Stimulated activated memory B cell treated with anti-CD40 and anti-IgM and Interleukin-4, amounts not matched to agents 10 μg/mL and 1 μg/mL and 100 μg/mL, for 72 hours (primary cell): Measurements from ENCODE around the gene ZCCHC2.

Source experiments
- ATAC-seq: fragments of 150-1000 bp; cut with Tn5 transposase; 2 replicates; pipeline ENCODE4 v1.10.0; 2021
- H3K27ac Mint-ChIP-seq: one replicate; pipeline ENCODE4 v1.8.0; 2022; ENCODE audit warnings: mild to moderate bottlenecking, mixed read lengths
- H3K27me3 Mint-ChIP-seq: one replicate; pipeline ENCODE4 v1.8.0; 2022; ENCODE audit warnings: mixed read lengths
- H3K36me3 Mint-ChIP-seq: one replicate; pipeline ENCODE4 v1.8.0; 2022; ENCODE audit warnings: mixed read lengths
- H3K4me1 Mint-ChIP-seq: one replicate; pipeline ENCODE4 v1.8.0; 2022; ENCODE audit warnings: mixed read lengths
- H3K4me3 Mint-ChIP-seq: one replicate; pipeline ENCODE4 v1.8.0; 2022; ENCODE audit warnings: mild to moderate bottlenecking, moderate library complexity, mixed read lengths
- H3K9me3 Mint-ChIP-seq: one replicate; pipeline ENCODE4 v1.8.0; 2022; ENCODE audit warnings: mixed read lengths

Gene ZCCHC2

DNA sequence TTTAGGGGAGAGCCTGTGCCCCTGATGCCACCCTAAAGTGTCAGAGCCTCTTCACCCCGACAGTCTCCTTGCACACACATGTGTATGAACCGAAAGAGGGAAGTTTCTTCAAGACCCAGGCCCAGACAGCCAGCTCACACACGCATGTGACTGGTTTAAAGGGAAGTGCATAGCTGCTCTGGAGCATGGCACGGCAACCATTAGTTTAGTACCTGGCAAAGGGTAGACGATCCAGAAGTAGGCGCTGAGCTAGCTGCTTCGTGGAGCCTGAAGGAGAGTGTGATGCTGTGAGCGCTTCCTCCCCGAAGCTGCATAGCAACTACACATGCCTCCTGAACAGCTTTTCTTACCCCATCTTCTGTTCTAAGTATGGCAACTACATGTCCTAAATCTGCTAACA lies 91.7 kb downstream of the ZCCHC2 start:
- no peak for ATAC-seq
- Mint-ChIP-seq H3K4me3 (no peak overlapping the region), H3K36me3 (no peaks in the 10 kb centered on the region), H3K27ac (no peak overlapping the region), H3K27me3 (peaks cover 34% of the 10 kb centered on the region), H3K9me3 (no peaks in the 10 kb centered on the region), H3K4me1 (peaks cover 14% of the 10 kb centered on the region)

DNA sequence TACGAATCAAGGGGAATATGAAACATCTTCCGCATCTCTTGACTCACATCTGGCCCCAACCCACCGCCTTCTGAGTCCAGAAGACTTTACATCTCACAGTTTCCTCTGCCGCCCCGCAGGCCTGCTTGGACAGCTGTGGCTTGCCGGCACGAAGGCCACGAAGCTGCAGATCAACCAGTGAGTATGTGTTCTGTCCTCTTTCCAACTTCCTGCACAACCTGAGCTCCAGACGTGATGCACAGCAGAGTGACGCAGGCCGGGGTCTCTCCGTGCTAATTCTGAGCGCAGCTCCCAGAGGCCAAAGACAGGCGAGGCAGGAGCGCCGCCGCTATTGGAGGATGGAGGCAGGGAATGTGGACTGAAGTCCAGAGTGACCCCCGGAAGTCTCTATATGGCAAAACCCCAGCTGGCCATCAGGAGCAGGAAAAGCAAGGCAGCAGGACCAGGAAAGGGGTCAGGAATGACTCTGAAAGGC lies 93.5 kb downstream of the ZCCHC2 start:
- Mint-ChIP-seq H3K4me3 (no peak overlapping the region), H3K9me3 (no peaks in the 10 kb centered on the region), H3K36me3 (no peaks in the 10 kb centered on the region), H3K27ac (no peak overlapping the region), H3K4me1 (peaks cover 14% of the 10 kb centered on the region), H3K27me3 (peaks cover 37% of the 10 kb centered on the region)
- ATAC-seq: no peak

- no peaks in the 10 kb centered on the region for H3K36me3 Mint-ChIP-seq
- H3K27me3 Mint-ChIP-seq: peaks cover 37% of the 10 kb centered on the region
- no peaks in the 10 kb centered on the region for H3K9me3 Mint-ChIP-seq
- no peak overlapping the region for H3K27ac Mint-ChIP-seq
- peaks cover 5% of the 10 kb centered on the region for H3K4me1 Mint-ChIP-seq
- no peak for ATAC-seq
- no peak overlapping the region for H3K4me3 Mint-ChIP-seq
These were observed 95.2 kb downstream of the ZCCHC2 start for GRCh38 chr18:62617793-62618591.

DNA sequence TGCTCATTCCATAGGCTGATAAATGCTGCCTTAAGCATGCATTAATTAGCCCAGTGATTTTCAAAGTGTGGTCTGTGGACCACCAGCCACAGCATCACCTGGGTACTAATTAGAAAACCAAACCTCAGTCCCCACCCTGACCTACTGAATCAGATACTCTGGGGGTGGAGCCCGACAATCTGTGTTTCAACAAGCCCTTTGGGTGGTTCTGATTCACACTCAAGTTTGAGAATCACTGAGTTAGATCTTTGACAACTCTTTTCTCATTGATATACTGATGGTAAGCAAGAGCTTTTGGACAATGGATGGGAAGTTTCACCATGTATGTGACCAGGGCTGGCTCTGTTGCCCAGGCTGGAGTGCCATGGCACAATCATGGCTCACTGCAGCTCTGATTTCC lies 95.9 kb downstream of the ZCCHC2 start:
- Mint-ChIP-seq H3K36me3 (no peaks in the 10 kb centered on the region), H3K27me3 (peaks cover 37% of the 10 kb centered on the region), H3K9me3 (no peaks in the 10 kb centered on the region), H3K4me3 (no peak overlapping the region), H3K27ac (no peak overlapping the region), H3K4me1 (no peaks in the 10 kb centered on the region)
- no peak for ATAC-seq

DNA sequence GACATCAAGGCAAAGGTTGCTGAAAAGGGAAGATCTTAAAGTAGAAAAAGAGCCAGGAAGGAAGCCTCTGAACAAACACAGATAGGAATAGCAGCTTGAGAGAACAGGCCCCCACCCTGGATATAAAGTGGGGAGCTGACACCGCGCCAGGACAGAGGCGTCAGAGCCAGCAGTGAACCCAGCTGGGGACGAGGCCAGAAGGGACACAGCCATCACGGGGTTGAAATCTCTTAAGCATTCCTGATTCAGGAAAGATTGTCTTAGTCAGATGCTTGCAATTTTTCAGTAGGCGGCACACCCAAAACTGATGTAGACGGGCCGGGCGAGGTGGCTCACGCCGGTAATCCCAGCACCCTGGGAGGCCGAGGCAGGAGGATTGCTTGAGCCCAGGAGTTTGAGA lies 98.7 kb downstream of the ZCCHC2 start:
- Mint-ChIP-seq H3K4me3 (no peak overlapping the region), H3K36me3 (no peaks in the 10 kb centered on the region), H3K4me1 (no peaks in the 10 kb centered on the region), H3K27ac (no peak overlapping the region), H3K27me3 (peaks cover 18% of the 10 kb centered on the region), H3K9me3 (no peaks in the 10 kb centered on the region)
- ATAC-seq: no peak

DNA sequence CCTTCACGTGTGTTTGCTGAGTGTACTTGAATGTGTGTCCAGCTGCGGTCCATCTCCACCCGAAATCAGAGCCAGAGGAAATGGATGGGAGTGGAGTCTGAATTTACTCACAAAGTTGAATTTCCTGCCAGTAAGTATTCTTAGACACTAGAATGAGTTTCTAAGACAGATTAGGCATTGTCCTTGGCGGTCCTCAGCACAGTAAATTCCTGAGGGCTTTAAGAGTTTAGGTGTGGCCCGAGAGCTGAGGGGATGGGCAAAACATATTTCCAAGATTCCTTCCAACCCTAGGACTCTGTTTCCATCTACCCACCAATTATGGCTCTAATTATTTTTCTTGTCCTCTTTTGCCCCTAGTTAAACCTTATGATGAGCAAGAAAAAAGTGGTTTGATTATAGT lies 102.2 kb downstream of the ZCCHC2 start:
- H3K4me3 Mint-ChIP-seq: no peak overlapping the region
- H3K27ac Mint-ChIP-seq: no peak overlapping the region
- no peaks in the 10 kb centered on the region for H3K27me3 Mint-ChIP-seq
- no peaks in the 10 kb centered on the region for H3K4me1 Mint-ChIP-seq
- no peak for ATAC-seq
- no peaks in the 10 kb centered on the region for H3K36me3 Mint-ChIP-seq
- no peaks in the 10 kb centered on the region for H3K9me3 Mint-ChIP-seq
